K562 (cell line): Measurements from ENCODE around the gene MED16. TPM values are rescaled to one million over a fixed set of nuclear protein-coding genes. Genes with fewer than 3 reads are reported as not detected.

Source experiments
- BCOR ChIP-seq: fragments of 450-650 bp; IDR thresholded peaks from 2 replicates; pipeline ENCODE4 v1.6.1; 2016
- CAMTA2 ChIP-seq: fragments of 250-450 bp; sonication (Bioruptor Pico); conservative IDR thresholded peaks from 2 replicates; pipeline ENCODE4 v1.5.1; 2022
- CBX1 ChIP-seq: sonication (generic); IDR thresholded peaks from 2 replicates; pipeline ENCODE4 v1.6.1; 2016; ENCODE audit warnings: antibody characterized with exemption, low read depth, mild to moderate bottlenecking
- E2F3 ChIP-seq: fragments of 250-450 bp; sonication (Bioruptor Pico); IDR thresholded peaks from 2 replicates; pipeline ENCODE4 v1.4.0; 2020; ENCODE audit warnings: mild to moderate bottlenecking
- EHMT2 ChIP-seq: fragments of 450-650 bp; IDR thresholded peaks from 2 replicates; pipeline ENCODE4 v1.6.1; 2018; ENCODE audit warnings: antibody characterized with exemption
- ETV5 ChIP-seq: sonication (generic); formaldehyde crosslinking; IDR thresholded peaks from 2 replicates; pipeline ENCODE4 v1.4.0; 2020; ENCODE audit warnings: low read depth, mild to moderate bottlenecking, missing genetic modification reagents
- FOXK1 ChIP-seq: sonication (generic); formaldehyde crosslinking; IDR thresholded peaks from 2 replicates; pipeline ENCODE4 v1.8.0; 2022; ENCODE audit warnings: missing genetic modification reagents, mild to moderate bottlenecking, borderline replicate concordance
- JUND ChIP-seq, 2 experiments: IDR thresholded peaks; 2 replicates in 1 of 2; 3 replicates in 1 of 2; pipeline ENCODE4 v1.6.1; 2011; ENCODE audit warnings: borderline replicate concordance in 2 of 2, low read depth in 2 of 2, low read length in 2 of 2, improper control_type of control experiment in 1 of 2, missing biosample characterization in 1 of 2, missing genetic modification characterization in 1 of 2, missing genetic modification reagents in 1 of 2
- LCOR ChIP-seq: sonication (generic); formaldehyde crosslinking; IDR thresholded peaks from 2 replicates; pipeline ENCODE4 v1.8.0; 2022; ENCODE audit warnings: mild to moderate bottlenecking, missing genetic modification reagents
- SRF ChIP-seq, 2 experiments: fragments of 250-450, 450-650 bp in 1 of 2; sonication (Bioruptor Pico) in 1 of 2; sonication (generic) in 1 of 2; formaldehyde crosslinking; IDR thresholded peaks; 2 replicates each; pipeline versions ENCODE4 v1.5.0 to v1.5.1; 2020 to 2022; ENCODE audit warnings: mild to moderate bottlenecking in 1 of 2, missing genetic modification reagents in 1 of 2
- ZNF24 ChIP-seq: fragments of 450-650 bp; IDR thresholded peaks from 2 replicates; pipeline ENCODE4 v1.6.1; 2016
- polyA plus RNA-seq, 8 experiments: library from polyadenylated mRNA; depleted of rRNA in 4 of 8; stranded (reverse) in 5 of 8; unstranded in 3 of 8; fragments of >200 nt; fragmentation: Nextera tagmentation in 2 of 8; fragmentation: Illumina TruSeq in 1 of 8; extraction: Ambion mirVana in 2 of 8; extraction: Trizol in 1 of 8; gene quantifications; 2 replicates each; pipeline versions ENCODE4 v1.2.1 to v1.2.3, GENCODE V29; 2011 to 2014; ENCODE audit warnings: inconsistent platforms in 1 of 8, missing spikeins in 1 of 8
- total RNA-seq, 7 experiments: library from RNA; depleted of rRNA in 6 of 7; stranded (reverse); fragments of >200 nt in 6 of 7; fragmentation: Illumina TruSeq in 2 of 7; extraction: Trizol in 2 of 7; gene quantifications; 2 replicates each; pipeline versions ENCODE4 v1.2.1 to v1.2.3, GENCODE V29; 2011 to 2021; ENCODE audit warnings: low replicate concordance in 1 of 7
- TF ChIP-seq, protein P1 (sequence below), 2 experiments: fragments of 450-650 bp; formaldehyde crosslinking in 1 of 2; IDR thresholded peaks; 2 replicates each; pipeline versions ENCODE4 v1.4.0 to v1.6.1; 2014 to 2020; ENCODE audit warnings: mild to moderate bottlenecking in 2 of 2, borderline replicate concordance in 1 of 2, low read depth in 1 of 2
- TF ChIP-seq, protein P2 (sequence below): sonication (generic); formaldehyde crosslinking; IDR thresholded peaks from 2 replicates; pipeline ENCODE4 v1.8.0; 2022; ENCODE audit warnings: mild to moderate bottlenecking, missing genetic modification reagents
- TF ChIP-seq, protein P3 (sequence below): fragments of 200-400 bp; formaldehyde crosslinking; IDR thresholded peaks from 2 replicates; pipeline ENCODE4 v1.6.1; 2017; ENCODE audit warnings: mild to moderate bottlenecking, low read depth, low read length, moderate library complexity

MED16 gene
- total and polyA plus RNA-seq, 9 of the 15 experiments (the other 6 are each of a cell fraction or from before 2014, with no cell fraction given) = 0.89 to 59.9 (median 8.6) TPM

DNA sequence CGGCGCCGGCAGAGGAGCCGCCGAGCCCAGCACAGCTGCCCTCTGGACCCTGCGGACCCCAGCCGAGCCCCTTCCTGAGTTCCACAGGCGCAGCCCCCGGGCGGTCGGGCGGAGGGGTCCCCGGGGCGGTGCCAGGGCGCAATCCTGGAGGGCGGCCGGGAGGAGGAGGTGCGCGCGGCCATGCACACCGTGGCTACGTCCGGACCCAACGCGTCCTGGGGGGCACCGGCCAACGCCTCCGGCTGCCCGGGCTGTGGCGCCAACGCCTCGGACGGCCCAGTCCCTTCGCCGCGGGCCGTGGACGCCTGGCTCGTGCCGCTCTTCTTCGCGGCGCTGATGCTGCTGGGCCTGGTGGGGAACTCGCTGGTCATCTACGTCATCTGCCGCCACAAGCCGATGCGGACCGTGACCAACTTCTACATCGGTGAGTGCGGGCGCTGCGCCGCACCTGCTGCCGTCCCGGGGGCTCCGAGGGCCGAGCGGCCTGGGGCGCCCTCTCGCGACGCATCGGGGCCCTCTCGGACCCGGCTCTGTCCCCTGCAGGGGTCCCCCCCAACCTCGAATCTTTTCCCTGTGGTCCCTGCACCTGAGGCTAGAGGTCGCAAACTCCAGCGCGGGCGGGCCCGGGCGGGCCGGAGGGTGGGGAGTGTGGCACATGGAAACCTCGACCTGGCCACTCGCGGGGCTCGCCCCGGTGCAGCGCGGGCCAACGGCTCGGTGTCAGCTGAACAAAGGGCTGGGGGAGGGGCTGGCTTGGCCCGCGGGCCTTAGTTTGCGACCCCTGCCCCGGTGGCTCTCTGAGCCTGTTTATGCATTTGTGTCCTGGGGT, 24.6 kb upstream of the MED16 start, which contains the start of gene KISS1R (continued):
- TF ChIP-seq, protein P1, sequence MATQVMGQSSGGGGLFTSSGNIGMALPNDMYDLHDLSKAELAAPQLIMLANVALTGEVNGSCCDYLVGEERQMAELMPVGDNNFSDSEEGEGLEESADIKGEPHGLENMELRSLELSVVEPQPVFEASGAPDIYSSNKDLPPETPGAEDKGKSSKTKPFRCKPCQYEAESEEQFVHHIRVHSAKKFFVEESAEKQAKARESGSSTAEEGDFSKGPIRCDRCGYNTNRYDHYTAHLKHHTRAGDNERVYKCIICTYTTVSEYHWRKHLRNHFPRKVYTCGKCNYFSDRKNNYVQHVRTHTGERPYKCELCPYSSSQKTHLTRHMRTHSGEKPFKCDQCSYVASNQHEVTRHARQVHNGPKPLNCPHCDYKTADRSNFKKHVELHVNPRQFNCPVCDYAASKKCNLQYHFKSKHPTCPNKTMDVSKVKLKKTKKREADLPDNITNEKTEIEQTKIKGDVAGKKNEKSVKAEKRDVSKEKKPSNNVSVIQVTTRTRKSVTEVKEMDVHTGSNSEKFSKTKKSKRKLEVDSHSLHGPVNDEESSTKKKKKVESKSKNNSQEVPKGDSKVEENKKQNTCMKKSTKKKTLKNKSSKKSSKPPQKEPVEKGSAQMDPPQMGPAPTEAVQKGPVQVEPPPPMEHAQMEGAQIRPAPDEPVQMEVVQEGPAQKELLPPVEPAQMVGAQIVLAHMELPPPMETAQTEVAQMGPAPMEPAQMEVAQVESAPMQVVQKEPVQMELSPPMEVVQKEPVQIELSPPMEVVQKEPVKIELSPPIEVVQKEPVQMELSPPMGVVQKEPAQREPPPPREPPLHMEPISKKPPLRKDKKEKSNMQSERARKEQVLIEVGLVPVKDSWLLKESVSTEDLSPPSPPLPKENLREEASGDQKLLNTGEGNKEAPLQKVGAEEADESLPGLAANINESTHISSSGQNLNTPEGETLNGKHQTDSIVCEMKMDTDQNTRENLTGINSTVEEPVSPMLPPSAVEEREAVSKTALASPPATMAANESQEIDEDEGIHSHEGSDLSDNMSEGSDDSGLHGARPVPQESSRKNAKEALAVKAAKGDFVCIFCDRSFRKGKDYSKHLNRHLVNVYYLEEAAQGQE (IDR thresholded peaks at IDR 0.05; ENCODE audit: borderline replicate concordance) = peak; percentile 93
- TF ChIP-seq, protein P1 (CRISPR knock-in tag; IDR thresholded peaks at IDR 0.05; ENCODE audit: low read depth) = 0 out of 2 replicates have a peak, but pooled peaks have one; percentile 53
- peak; percentile 98 for TF ChIP-seq CBX1
- TF ChIP-seq EHMT2 = no peak
- peak; percentile 27; the same call in 1 of the 2 replicates for TF ChIP-seq ZNF24
- TF ChIP-seq, protein P2, sequence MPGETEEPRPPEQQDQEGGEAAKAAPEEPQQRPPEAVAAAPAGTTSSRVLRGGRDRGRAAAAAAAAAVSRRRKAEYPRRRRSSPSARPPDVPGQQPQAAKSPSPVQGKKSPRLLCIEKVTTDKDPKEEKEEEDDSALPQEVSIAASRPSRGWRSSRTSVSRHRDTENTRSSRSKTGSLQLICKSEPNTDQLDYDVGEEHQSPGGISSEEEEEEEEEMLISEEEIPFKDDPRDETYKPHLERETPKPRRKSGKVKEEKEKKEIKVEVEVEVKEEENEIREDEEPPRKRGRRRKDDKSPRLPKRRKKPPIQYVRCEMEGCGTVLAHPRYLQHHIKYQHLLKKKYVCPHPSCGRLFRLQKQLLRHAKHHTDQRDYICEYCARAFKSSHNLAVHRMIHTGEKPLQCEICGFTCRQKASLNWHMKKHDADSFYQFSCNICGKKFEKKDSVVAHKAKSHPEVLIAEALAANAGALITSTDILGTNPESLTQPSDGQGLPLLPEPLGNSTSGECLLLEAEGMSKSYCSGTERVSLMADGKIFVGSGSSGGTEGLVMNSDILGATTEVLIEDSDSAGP (CRISPR knock-in tag) = no peak
- TF ChIP-seq E2F3 (CRISPR knock-in tag) = peak; percentile 78
- 0 out of 2 replicates have a peak, but pooled peaks have one; percentile 86 for TF ChIP-seq CAMTA2 (CRISPR knock-in tag)
- TF ChIP-seq LCOR = peak; percentile 59; the same call in 1 of the 2 replicates
- TF ChIP-seq FOXK1 (CRISPR knock-in tag) = peak; percentile 66; the same call in 1 of the 2 replicates
- TF ChIP-seq JUND (IDR thresholded peaks at IDR 0.05; ENCODE audit: borderline replicate concordance, low read depth, low read length) = peak; percentile 51; the same call in 1 of the 2 replicates
- TF ChIP-seq JUND (tag; IDR thresholded peaks at IDR 0.05; ENCODE audit: borderline replicate concordance, low read depth, low read length) = no peak; the same call in 2 of the 3 replicates
- TF ChIP-seq, protein P3, sequence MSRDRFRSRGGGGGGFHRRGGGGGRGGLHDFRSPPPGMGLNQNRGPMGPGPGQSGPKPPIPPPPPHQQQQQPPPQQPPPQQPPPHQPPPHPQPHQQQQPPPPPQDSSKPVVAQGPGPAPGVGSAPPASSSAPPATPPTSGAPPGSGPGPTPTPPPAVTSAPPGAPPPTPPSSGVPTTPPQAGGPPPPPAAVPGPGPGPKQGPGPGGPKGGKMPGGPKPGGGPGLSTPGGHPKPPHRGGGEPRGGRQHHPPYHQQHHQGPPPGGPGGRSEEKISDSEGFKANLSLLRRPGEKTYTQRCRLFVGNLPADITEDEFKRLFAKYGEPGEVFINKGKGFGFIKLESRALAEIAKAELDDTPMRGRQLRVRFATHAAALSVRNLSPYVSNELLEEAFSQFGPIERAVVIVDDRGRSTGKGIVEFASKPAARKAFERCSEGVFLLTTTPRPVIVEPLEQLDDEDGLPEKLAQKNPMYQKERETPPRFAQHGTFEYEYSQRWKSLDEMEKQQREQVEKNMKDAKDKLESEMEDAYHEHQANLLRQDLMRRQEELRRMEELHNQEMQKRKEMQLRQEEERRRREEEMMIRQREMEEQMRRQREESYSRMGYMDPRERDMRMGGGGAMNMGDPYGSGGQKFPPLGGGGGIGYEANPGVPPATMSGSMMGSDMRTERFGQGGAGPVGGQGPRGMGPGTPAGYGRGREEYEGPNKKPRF = no peak
- TF ChIP-seq BCOR = peak; percentile 95
- peak; percentile 59 for TF ChIP-seq ETV5 (CRISPR knock-in tag)
- peak in 1 of 2 experiments; percentile 62; a peak in 1 of 4 replicates for TF ChIP-seq SRF (CRISPR knock-in tag; IDR thresholded peaks at IDR 0.05)
